Right lobe of liver (tissue), 6 donors: ENCODE measurements around the gene CDY2B. TPM values are rescaled to one million over a fixed set of nuclear protein-coding genes. Genes with fewer than 3 reads are reported as not detected.
"Not testable (repeated sequence)": the region's sequence is repeated elsewhere in the genome, so short reads cannot be mapped to it uniquely, and the experiment has no call there.

Experiments
- ATAC-seq, 4 donors: fragments of 200-7000 bp; cut with Tn5 transposase; one replicate each; pipeline ENCODE4 v1.9.1; 2020; ENCODE audit warnings: mild to moderate bottlenecking in 4 of 4, moderate library complexity in 4 of 4
- DNase-seq, 3 donors: peaks; one replicate each; pipeline ENCODE4 v3.0.0-alpha.2; 2020
- H3K27ac ChIP-seq, 3 donors: fragments of 200-600 bp; one replicate each; pipeline ENCODE4 v1.8.0; 2022
- H3K27me3 ChIP-seq, 2 donors: fragments of 200-600 bp; one replicate each; pipeline ENCODE4 v1.8.0; 2022
- H3K36me3 ChIP-seq, 4 donors: fragments of 200-600 bp; sonication (generic) in 1 of 4; one replicate each; pipeline versions ENCODE4 v1.5.1 to v1.8.0; 2017 to 2022; ENCODE audit warnings: control low read depth in 1 of 4
- H3K4me1 ChIP-seq, 4 donors: fragments of 200-600 bp; sonication (generic) in 1 of 4; one replicate each; pipeline versions ENCODE4 v1.5.1 to v1.8.0; 2017 to 2022; ENCODE audit warnings: control low read depth in 1 of 4
- H3K4me3 ChIP-seq, 3 donors: fragments of 200-600 bp; one replicate each; pipeline ENCODE4 v1.8.0; 2022
- H3K9me3 ChIP-seq, 4 donors: fragments of 200-600 bp; sonication (generic) in 1 of 4; one replicate each; pipeline versions ENCODE4 v1.5.1 to v1.8.0; 2017 to 2022; ENCODE audit warnings: control low read depth in 1 of 4
- WGBS: methylation state at CpG from one replicate; pipeline ENCODE4 v1.1.6; 2018; ENCODE audit warnings: low coverage, low lambda C conversion rate; ENCODE audit not compliant: insufficient coverage; ENCODE audit errors: missing lambda C conversion rate; 5-methylcytosine and 5-hydroxymethylcytosine counted together
- intact Hi-C, 2 donors: fragments of 100-400 bp; cut with DNase I; formaldehyde crosslinking; loops; one replicate each; pipeline versions ENCODE4 v1.11.2 to v1.14.1; 2022
- total RNA-seq, 6 experiments: library from RNA; depleted of rRNA in 2 of 6; stranded (reverse); fragments of >200 nt in 2 of 6; fragmentation: NEBNext Ultra II Directional in 3 of 6; extraction: Animal tissue kit (Norgen Biotek cat#: 25700) in 3 of 6; gene quantifications; one replicate each; pipeline versions ENCODE4 v1.1.0 to v1.2.4, GENCODE V29; 2016 to 2023
- donor health status: DM: no; HTN: yes; CAD: no.
- donor health status: DM: no; HTN: no; CAD: no.
- donor health status: DM: no; HTN: no; CAD: no.
- donor health status: DM: no; HTN: yes; CAD: no.
- donor health status: DM: no; HTN: yes; CAD: no.

CDY2B gene
- total RNA-seq, 6 experiments from 2014 or later = not detected

DNA sequence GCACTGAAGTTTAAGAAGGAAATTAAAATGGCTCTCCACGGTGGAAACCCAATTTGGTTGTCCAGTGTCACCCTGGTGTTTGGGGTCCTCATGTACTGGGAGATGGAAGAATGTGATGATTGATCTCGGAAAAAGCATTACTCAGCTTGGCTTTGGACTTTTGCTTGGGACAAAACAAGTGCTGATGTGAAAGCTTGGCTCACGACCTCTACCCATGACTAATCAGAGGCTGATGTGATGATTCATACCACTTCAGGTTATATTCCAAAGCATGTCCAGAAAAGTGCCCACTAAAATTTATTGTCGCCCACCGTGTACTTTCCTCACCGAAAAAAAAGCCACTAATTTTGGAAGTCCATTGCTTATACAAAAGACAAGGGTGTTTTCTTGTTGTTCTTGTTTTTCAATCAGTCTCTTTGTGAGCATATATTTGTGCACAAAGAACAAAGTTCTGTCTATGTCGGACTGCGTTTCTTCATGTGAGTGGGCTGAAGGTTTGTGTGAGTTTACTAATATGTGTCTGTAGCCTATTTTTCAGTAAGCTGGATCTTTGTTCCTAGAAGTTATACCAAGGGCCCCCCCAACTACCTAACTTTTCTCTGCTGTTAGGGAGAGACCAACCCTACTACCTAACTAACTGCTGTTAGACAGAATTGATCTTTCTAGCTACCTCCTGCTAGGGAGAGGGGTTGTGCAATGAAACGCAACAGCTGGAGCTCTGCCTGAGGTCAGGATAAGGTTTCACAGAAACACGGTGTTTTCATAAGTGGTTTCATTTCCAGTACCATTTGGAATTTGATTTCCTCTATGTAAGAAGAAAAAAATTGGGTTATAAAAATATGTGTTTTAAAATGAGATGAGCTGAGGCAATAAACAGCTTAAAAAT lies 22.8 kb downstream of the CDY2B start:
- no CpG with 5 or more reads among the region's 10 CpGs for WGBS
- peak in 1 of 4 donors; percentile 97 for ATAC-seq
- intact Hi-C loops, H3K4me1 ChIP-seq, H3K4me3 ChIP-seq, H3K27ac ChIP-seq, DNase-seq, H3K9me3 ChIP-seq, H3K36me3 ChIP-seq, H3K27me3 ChIP-seq: not testable (repeated sequence)

DNA sequence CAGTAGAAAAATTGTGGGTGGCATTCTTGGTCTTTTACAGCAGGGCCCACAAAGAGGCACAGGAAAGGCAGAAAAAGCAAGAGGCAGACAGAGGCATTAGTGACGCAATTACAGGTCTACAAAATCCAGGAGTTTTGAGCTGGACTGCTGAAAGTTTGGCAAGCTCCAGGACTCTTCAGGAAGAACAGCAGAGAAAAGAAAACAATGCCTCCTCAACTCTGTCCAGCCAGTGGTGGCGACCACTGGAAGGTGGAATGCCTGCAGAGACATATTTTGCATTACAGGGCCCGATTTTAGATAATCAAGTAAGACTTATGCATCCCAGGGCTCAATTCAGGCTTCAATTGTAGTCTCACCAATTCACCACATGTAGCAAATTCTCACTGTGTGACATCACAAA lies 23.5 kb downstream of the CDY2B start:
- peak in 1 of 4 donors; percentile 41 for ATAC-seq
- intact Hi-C loops = not testable (repeated sequence)
- WGBS = no CpG with 5 or more reads among the region's 3 CpGs

DNA sequence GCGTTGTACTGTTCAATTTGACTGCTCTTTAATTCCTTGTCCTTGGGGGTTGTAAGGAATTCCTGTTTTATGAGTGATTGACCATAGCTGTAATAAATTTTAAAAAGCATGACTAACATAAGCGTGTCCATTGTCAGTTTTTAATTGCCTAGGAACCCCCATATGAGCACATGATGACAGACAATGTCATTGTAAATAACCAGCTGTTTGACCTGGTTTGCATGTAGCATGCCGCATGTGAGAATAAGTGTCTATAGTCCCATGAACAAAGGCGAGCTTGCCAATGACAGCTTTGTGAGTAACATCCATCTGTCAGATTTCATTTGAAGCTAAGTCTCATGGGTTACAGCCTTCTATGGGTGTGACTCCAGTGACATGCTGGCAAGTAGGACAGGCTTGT lies 30.9 kb downstream of the CDY2B start:
- H3K27me3 ChIP-seq, intact Hi-C loops, H3K9me3 ChIP-seq, H3K4me1 ChIP-seq, ATAC-seq, DNase-seq, H3K27ac ChIP-seq, H3K36me3 ChIP-seq, H3K4me3 ChIP-seq: not testable (repeated sequence)
- no CpG with 5 or more reads among the region's 4 CpGs for WGBS

More for the DNA sequence above, 23.5 kb downstream of the CDY2B start:
- not testable (repeated sequence) for H3K36me3 ChIP-seq, DNase-seq, H3K9me3 ChIP-seq, H3K27me3 ChIP-seq, H3K4me3 ChIP-seq, H3K27ac ChIP-seq, H3K4me1 ChIP-seq

DNA sequence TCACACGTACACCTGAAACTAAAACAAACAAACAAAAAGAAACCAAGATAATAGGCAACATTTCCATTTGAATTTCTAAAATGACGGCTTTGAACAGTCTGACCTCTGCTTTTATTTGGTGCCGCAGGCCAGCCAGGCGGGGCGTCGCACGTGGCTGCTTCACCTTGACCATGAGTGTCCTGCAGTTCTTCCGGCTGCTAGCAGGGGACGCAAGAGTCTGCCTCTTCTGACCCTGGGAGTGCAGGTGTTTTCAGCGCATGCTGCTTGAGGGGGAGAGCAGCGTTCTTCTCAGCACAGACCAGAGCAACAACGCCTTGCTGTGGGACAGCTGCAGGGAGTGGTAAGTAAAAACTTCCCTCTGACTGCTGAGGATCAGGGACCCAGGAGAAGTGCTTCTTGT lies 47.9 kb downstream of the CDY2B start:
- DNase-seq, H3K4me3 ChIP-seq, H3K27me3 ChIP-seq, H3K36me3 ChIP-seq, H3K4me1 ChIP-seq, intact Hi-C loops, H3K27ac ChIP-seq, H3K9me3 ChIP-seq: not testable (repeated sequence)
- no CpG with 5 or more reads among the region's 12 CpGs for WGBS
- ATAC-seq = peak in 1 of 4 donors; percentile 65

Other genes with a start within 250 kb of the CDY2B start
- not detected for gene CDY2A, start 145.6 kb upstream of the CDY2B start, total RNA-seq